ENCODE measurements around the gene KDM4B.

DNA sequence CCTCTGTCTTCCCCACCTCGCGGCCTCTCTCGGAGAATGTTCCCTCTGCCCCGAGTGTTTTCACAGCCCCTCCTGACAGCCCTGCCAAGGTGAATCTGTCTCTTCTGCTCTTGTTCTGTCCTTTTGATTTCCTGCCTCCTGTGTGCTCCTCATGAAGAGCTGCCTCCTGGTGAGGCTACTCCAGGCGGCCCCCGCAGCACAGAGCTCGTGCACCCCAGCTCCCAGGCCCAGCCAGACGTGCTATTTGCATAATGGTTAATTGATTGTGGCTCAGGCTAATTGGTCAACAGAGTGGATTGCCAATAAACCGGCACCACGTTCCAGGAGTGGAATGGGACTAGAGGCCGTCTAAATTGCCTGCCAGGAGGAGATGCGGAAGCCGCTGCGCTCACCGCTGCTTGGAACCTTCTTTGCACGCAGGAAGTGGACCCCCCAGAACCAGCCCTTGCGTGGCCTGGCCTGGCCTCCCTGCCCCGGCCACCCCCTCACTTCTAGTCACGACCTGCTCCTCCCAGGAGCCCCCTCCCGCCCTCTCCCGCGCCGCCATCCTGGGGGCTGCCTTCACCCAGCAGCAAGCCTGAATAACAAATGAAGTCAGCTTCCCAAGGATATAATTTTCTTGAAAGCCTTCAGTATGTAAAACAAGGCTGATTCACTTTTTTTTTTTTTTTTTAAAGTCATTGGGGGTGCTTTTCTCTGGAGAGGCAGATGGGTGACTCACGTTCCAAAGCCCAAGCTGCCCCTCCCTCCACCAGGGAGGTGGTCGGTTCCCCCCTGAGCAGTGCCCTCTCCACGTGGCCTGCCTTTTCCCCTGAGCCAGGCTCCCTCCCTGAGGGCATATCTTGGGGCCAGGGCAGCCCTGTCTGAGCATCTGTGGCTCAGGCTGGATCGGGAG is 144.0 kb downstream of the KDM4B start:
- no peak for TF ChIP-seq CTCF (conservative IDR thresholded peaks at IDR 0.05)
- TF ChIP-seq ZFX (IDR thresholded peaks at IDR 0.05) = no peak

Data from C4-2B (cell line).